GM20000 (cell line): Measurements from ENCODE around the gene MAB21L3.

Source experiments
- DNase-seq: peaks from one replicate; pipeline ENCODE4 v3.0.0; 2012; ENCODE audit warnings: low spot score
- TF ChIP-seq, protein P1 (sequence below): IDR thresholded peaks from 2 replicates; pipeline ENCODE4 v1.5.1; 2012; ENCODE audit warnings: mild to moderate bottlenecking, control low read depth; ENCODE audit errors: extremely low read depth, missing control alignments

Gene MAB21L3

DNA sequence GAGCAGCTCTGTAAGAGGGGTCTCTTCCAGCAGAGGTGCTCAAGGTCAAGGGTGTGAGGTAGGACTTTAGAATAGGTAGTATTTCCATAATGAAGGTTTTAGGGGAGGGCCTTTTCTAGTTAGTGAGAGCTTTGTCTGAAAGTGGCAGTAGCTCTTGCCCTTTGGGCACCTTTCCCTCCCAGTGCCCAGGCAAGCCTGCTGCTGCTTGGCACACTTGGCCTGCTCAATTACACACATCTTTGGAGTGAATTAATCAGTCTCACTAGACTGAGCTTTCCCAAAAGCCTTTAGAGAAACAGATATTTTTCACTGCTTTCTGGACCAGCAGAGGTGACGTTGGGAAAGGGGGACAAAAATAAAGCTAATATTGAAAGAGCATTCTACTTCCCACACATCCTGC lies 48.0 kb downstream of the MAB21L3 start:
- DNase-seq = no peak
- TF ChIP-seq, protein P1, sequence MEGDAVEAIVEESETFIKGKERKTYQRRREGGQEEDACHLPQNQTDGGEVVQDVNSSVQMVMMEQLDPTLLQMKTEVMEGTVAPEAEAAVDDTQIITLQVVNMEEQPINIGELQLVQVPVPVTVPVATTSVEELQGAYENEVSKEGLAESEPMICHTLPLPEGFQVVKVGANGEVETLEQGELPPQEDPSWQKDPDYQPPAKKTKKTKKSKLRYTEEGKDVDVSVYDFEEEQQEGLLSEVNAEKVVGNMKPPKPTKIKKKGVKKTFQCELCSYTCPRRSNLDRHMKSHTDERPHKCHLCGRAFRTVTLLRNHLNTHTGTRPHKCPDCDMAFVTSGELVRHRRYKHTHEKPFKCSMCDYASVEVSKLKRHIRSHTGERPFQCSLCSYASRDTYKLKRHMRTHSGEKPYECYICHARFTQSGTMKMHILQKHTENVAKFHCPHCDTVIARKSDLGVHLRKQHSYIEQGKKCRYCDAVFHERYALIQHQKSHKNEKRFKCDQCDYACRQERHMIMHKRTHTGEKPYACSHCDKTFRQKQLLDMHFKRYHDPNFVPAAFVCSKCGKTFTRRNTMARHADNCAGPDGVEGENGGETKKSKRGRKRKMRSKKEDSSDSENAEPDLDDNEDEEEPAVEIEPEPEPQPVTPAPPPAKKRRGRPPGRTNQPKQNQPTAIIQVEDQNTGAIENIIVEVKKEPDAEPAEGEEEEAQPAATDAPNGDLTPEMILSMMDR = no peak

DNA sequence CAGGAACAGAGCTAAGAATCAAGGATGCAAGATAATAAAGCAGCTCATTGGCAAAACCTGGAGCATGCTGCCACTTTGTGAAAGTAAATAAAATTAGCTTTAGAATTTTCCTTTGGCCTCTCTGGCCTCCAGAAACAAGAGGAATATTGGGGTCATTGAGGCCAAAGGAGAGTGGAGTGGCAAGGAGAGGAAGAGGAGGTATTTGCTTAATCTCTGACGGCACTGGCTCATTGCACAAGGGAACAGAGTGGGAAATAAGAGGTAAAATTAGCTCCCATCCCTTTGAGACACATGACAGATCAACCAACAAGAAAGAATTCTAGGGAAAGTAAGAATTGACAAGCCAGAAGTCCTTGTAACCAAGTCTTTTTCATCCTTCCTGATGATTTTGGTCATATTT lies 48.4 kb downstream of the MAB21L3 start:
- DNase-seq = no peak
- TF ChIP-seq, protein P1 = no peak

DNA sequence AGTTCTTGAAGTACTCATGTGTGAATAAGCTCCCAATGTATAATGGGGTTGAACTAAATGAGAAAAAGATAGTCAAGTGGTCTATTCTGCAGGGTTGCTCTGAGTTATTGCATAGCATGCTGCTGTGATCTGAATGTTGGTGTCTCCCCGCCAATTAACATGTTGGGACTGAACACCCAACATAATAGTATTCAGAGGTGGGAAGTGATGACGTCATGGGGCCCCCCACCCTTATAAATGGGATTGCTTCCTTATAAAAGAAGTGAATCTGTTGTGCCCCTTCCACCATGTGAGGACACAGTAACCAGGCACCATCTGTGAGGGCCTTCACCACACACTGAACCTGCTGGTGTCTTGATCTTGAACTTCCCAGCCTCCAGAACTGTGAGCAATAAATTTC lies 50.2 kb downstream of the MAB21L3 start:
- DNase-seq = no peak
- TF ChIP-seq, protein P1 = no peak

DNA sequence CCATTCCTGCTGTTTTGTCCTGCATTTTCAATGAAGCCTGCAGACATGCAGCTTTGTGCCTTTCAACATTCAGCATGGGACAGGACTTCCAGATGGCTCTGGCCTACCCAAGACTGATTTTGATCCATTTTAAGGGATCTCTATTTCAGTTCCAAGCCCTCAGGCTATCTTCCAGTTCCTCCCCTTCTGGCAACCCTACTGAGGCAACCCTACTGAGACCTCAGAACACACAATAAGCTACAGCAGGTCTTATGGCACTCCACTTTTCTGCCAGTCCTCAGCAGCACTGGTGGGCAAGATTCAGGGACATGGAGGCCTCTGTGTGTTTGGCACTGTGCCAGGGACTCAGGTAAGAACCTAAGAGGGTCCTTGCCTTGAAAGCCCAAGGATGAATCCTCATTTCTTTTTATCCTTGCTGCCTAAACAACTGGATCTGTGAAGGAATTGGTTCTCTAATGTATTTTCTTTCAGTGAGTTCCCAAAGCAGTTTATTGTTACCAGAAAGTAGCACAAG lies 50.7 kb downstream of the MAB21L3 start:
- DNase-seq = no peak
- TF ChIP-seq, protein P1 = no peak

DNA sequence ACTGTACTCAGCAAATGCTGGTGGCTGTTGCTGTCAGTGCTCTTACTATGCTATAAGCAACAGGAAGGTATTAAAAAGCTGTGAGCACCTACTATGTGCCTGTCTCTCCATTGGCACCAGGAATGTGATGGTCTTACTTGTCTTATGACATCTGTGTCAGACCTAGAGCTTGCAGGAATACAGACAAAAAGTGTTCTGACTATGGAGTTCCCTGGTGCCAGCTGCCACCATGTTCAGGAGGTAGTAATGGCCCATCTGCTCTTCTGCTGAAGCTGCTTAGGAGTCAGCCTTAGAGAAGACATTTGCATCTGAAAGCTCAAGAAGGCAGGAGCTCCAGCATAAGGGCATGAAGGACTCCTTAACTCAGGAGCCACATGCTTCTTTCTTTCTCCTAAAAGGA lies 52.3 kb downstream of the MAB21L3 start:
- DNase-seq = no peak
- TF ChIP-seq, protein P1 = no peak

DNA sequence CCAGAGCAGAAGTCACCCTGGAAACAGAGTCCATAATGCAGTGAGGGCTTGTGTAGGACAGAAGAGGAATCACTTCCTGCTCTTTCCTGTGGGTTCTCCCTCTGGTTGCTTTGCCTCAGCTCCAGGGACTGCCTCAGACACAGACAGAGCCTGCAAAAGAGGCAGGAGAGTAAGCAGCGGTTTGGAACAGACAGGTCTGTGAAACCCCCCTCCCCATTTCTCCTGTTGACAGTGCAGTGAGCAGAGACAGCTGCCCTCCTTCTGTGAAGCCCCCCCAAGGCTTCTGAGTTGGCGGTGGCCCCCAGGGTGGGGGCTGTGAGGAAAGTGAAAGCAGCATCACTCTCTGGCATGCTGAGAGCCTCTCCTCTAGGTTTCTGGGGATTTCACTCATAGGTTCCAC lies 53.0 kb downstream of the MAB21L3 start:
- TF ChIP-seq, protein P1 = no peak
- DNase-seq = no peak

DNA sequence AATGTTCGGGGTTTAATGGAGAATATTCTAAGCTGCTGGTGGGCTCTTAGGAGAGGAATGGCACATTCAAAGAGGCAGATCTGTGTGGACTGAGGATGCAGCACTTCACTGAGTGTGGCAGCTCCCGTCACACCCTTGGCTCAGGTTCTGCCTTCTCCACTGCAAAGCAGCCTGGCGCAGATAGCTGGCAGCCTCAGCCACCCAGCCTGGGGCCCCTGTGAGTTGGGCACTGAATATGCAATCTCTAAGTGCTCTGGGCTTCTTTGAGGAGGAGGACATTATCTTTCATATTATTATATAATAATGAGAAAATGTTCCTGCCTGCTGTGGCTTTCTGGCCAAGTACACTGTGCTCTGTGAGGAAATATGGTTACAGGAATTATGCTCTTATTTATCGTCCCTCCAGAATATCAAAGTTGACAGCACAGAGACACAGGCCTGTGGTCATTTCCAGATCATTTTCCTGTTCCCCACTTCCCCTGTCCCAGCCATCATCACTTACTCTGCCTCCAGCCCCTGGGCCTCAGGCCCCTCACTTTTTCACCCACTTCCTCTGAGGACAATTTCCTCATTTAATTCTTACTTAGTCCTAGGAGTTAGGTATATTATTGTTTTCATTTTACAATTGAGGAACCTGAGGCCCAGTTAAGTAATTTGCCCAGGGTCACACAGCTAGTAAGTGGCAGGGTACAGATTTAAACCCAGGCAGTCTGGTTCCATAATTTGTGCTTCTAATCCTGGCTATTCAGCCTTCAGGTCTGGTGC lies 53.6 kb downstream of the MAB21L3 start:
- TF ChIP-seq, protein P1 = no peak
- DNase-seq = no peak
